Upper lobe of left lung (tissue), 4 donors: Measurements from ENCODE around the gene PCSK9.

Experiments used
- CTCF ChIP-seq, 6 experiments: fragments of 450-650 bp in 4 of 6; fragments of 200-600 bp in 2 of 6; sonication (generic) in 2 of 6; IDR thresholded peaks; one replicate each; pipeline ENCODE4 v1.5.1; 2016 to 2019; ENCODE audit warnings: antibody characterized with exemption in 6 of 6
- EP300 ChIP-seq, 4 donors: sonication (generic); formaldehyde crosslinking; IDR thresholded peaks; one replicate each; pipeline ENCODE4 v1.5.1; 2017; ENCODE audit warnings: antibody characterized with exemption in 4 of 4, control low read depth in 2 of 4
- POLR2A ChIP-seq, 4 donors: fragments of 450-650 bp; IDR thresholded peaks; one replicate each; pipeline ENCODE4 v1.5.1; 2016 to 2017; ENCODE audit warnings: antibody characterized with exemption in 4 of 4, mild to moderate bottlenecking in 2 of 4
- POLR2AphosphoS5 ChIP-seq, 2 donors: sonication (generic); formaldehyde crosslinking; IDR thresholded peaks; one replicate each; pipeline ENCODE4 v1.5.1; 2017; ENCODE audit warnings: antibody characterized with exemption in 2 of 2

- no peak for TF ChIP-seq CTCF (IDR thresholded peaks at IDR 0.05)
- no peak for TF ChIP-seq EP300 (IDR thresholded peaks at IDR 0.05)
- TF ChIP-seq POLR2A (IDR thresholded peaks at IDR 0.05): no peak
- no peak for TF ChIP-seq POLR2AphosphoS5 (IDR thresholded peaks at IDR 0.05)
These were observed 13.1 kb downstream of the PCSK9 start for GRCh38 chr1:55052221-55053142.
